WTC11 (cell line): ENCODE data around the gene ABCA1. TPM values are rescaled to one million over a fixed set of nuclear protein-coding genes. Genes with fewer than 3 reads are reported as not detected.
"Not testable (repeated sequence)": the region's sequence is repeated elsewhere in the genome, so short reads cannot be mapped to it uniquely, and the experiment has no call there.

ENCODE experiments used
- ATAC-seq: fragments of 200-7000 bp; cut with Tn5 transposase; 2 replicates; pipeline ENCODE4 v1.10.0; 2021; ENCODE audit warnings: mild to moderate bottlenecking, moderate library complexity
- CTCF ChIA-PET: fragments of 300-600 bp; sonication (Branson Sonifier 250); formaldehyde crosslinking; loops from one replicate; lab custom pipeline; 2021; ENCODE audit warnings: antibody characterized with exemption; lab: Charles Lee
- POLR2A ChIA-PET: fragments of 350-600 bp; sonication (Branson Sonifier 250); formaldehyde crosslinking; loops from one replicate; lab custom pipeline; 2021; ENCODE audit warnings: antibody characterized with exemption; lab: Charles Lee
- DNase-seq: peaks from one replicate; pipeline ENCODE4 v3.0.0; 2021; ENCODE audit warnings: low spot score
- H3K27ac Mint-ChIP-seq: 2 replicates; pipeline ENCODE4 v1.8.0; 2021; ENCODE audit warnings: mixed read lengths
- H3K27me3 Mint-ChIP-seq: 2 replicates; pipeline ENCODE4 v1.8.0; 2021; ENCODE audit warnings: low read depth, mild to moderate bottlenecking, moderate library complexity, mixed read lengths
- H3K36me3 Mint-ChIP-seq: 2 replicates; pipeline ENCODE4 v1.8.0; 2021; ENCODE audit warnings: mixed read lengths
- H3K4me1 Mint-ChIP-seq: 2 replicates; pipeline ENCODE4 v1.8.0; 2022; ENCODE audit warnings: mixed read lengths
- H3K4me3 Mint-ChIP-seq: 2 replicates; pipeline ENCODE4 v1.8.0; 2021; ENCODE audit warnings: mild to moderate bottlenecking, moderate library complexity, mixed read lengths
- H3K9me3 Mint-ChIP-seq: 2 replicates; pipeline ENCODE4 v1.8.0; 2021; ENCODE audit warnings: mixed read lengths
- CDX4 ChIP-seq: fragments of 250-450 bp; sonication (Bioruptor Pico); IDR thresholded peaks from 2 replicates; pipeline ENCODE4 v1.9.0; 2021; ENCODE audit warnings: moderate library complexity, mild to moderate bottlenecking, inconsistent platforms, borderline replicate concordance
- CREB1 ChIP-seq: sonication (generic); formaldehyde crosslinking; IDR thresholded peaks from 2 replicates; pipeline ENCODE4 v1.8.0; 2023; ENCODE audit warnings: mild to moderate bottlenecking, missing genetic modification reagents
- CTCF ChIP-seq: fragments of 200-600 bp; IDR thresholded peaks from 2 replicates; pipeline ENCODE4 v1.8.0; 2022; ENCODE audit warnings: antibody characterized with exemption
- E2F1 ChIP-seq: sonication (generic); formaldehyde crosslinking; IDR thresholded peaks from 2 replicates; pipeline ENCODE4 v1.8.0; 2022; ENCODE audit warnings: mild to moderate bottlenecking, missing genetic modification reagents
- EMX1 ChIP-seq: fragments of 250-450 bp; sonication (Bioruptor Pico); IDR thresholded peaks from 2 replicates; pipeline ENCODE4 v1.8.0; 2021; ENCODE audit warnings: mild to moderate bottlenecking
- FOXP1 ChIP-seq: sonication (generic); formaldehyde crosslinking; IDR thresholded peaks from 2 replicates; pipeline ENCODE4 v1.8.0; 2022; ENCODE audit warnings: missing genetic modification reagents, mild to moderate bottlenecking, moderate library complexity, borderline replicate concordance
- NFYB ChIP-seq: sonication (generic); formaldehyde crosslinking; conservative IDR thresholded peaks from 2 replicates; pipeline ENCODE4 v1.8.0; 2022; ENCODE audit warnings: low read depth, missing genetic modification reagents
- PRDM15 ChIP-seq: sonication (generic); formaldehyde crosslinking; IDR thresholded peaks from 2 replicates; pipeline ENCODE4 v1.8.0; 2022; ENCODE audit warnings: missing genetic modification reagents
- RORB ChIP-seq: fragments of 250-450 bp; sonication (Bioruptor Pico); IDR thresholded peaks from 2 replicates; pipeline ENCODE4 v1.9.0; 2021; ENCODE audit warnings: mild to moderate bottlenecking
- SOX15 ChIP-seq: fragments of 250-450 bp; sonication (Bioruptor Pico); IDR thresholded peaks from 2 replicates; pipeline ENCODE4 v1.9.0; 2021; ENCODE audit warnings: mild to moderate bottlenecking
- SP1 ChIP-seq: sonication (generic); formaldehyde crosslinking; conservative IDR thresholded peaks from 2 replicates; pipeline ENCODE4 v1.8.1; 2022; ENCODE audit warnings: missing genetic modification reagents
- STAT6 ChIP-seq: sonication (generic); formaldehyde crosslinking; conservative IDR thresholded peaks from 2 replicates; pipeline ENCODE4 v1.8.1; 2023; ENCODE audit warnings: mild to moderate bottlenecking, low read depth, missing genetic modification reagents, moderate library complexity
- TP53 ChIP-seq: sonication (generic); formaldehyde crosslinking; IDR thresholded peaks from 2 replicates; pipeline ENCODE4 v1.8.1; 2023; ENCODE audit warnings: mild to moderate bottlenecking, missing genetic modification reagents
- ZNF219 ChIP-seq: sonication (generic); formaldehyde crosslinking; IDR thresholded peaks from 2 replicates; pipeline ENCODE4 v1.8.0; 2023; ENCODE audit warnings: missing genetic modification reagents, mild to moderate bottlenecking, borderline replicate concordance
- ZNF317 ChIP-seq: sonication (generic); formaldehyde crosslinking; IDR thresholded peaks from 2 replicates; pipeline ENCODE4 v1.8.1; 2023; ENCODE audit warnings: low read depth, mild to moderate bottlenecking, moderate library complexity, missing genetic modification reagents, borderline replicate concordance
- ZNF416 ChIP-seq: fragments of 250-450 bp; sonication (Bioruptor Pico); IDR thresholded peaks from 2 replicates; pipeline ENCODE4 v1.9.0; 2021; ENCODE audit warnings: mild to moderate bottlenecking, inconsistent platforms
- total RNA-seq: library from RNA; stranded (reverse); gene quantifications from 3 replicates; pipeline ENCODE4 v1.2.3, GENCODE V29; 2021
- TF ChIP-seq, protein P1 (sequence below): sonication (generic); formaldehyde crosslinking; conservative IDR thresholded peaks from 2 replicates; pipeline ENCODE4 v1.8.1; 2022; ENCODE audit warnings: mild to moderate bottlenecking, missing genetic modification reagents
- TF ChIP-seq, protein P2 (sequence below): sonication (generic); formaldehyde crosslinking; IDR thresholded peaks from 2 replicates; pipeline ENCODE4 v1.8.0; 2022; ENCODE audit warnings: mild to moderate bottlenecking, missing genetic modification reagents
- TF ChIP-seq, protein P3 (sequence below): sonication (generic); formaldehyde crosslinking; IDR thresholded peaks from 2 replicates; pipeline ENCODE4 v1.8.1; 2023; ENCODE audit warnings: mild to moderate bottlenecking, missing genetic modification reagents, moderate library complexity

The ABCA1 gene
- total RNA-seq, 1 experiment from 2014 or later, result 7.8 TPM

GRCh38 chr9:104936291-104936690 is 8.3 kb upstream of the ABCA1 start:
- no peak overlapping the region for H3K27ac Mint-ChIP-seq
- POLR2A ChIA-PET, result interaction anchor here (0.9 kb wide), 1 partner anchor 57 kb away, joined by 3 read pairs; no protein-coding TSS in a partner anchor
- no peak for TF ChIP-seq PRDM15
- TF ChIP-seq ZNF219 (CRISPR knock-in tag), result no peak
- H3K36me3 Mint-ChIP-seq, result no peaks in the 10 kb centered on the region
- CTCF ChIA-PET, result interaction anchor here (0.7 kb wide), 1 partner anchor 153 kb away, joined by 3 read pairs; no protein-coding TSS in a partner anchor
- ATAC-seq, result no peak
- no peak for DNase-seq
- H3K9me3 Mint-ChIP-seq, result peaks cover 4% of the 10 kb centered on the region; the same call in 1 of the 2 replicates
- H3K27me3 Mint-ChIP-seq, result no peaks in the 10 kb centered on the region
- no peak overlapping the region for H3K4me3 Mint-ChIP-seq
- peaks cover 44% of the 10 kb centered on the region for H3K4me1 Mint-ChIP-seq

DNA sequence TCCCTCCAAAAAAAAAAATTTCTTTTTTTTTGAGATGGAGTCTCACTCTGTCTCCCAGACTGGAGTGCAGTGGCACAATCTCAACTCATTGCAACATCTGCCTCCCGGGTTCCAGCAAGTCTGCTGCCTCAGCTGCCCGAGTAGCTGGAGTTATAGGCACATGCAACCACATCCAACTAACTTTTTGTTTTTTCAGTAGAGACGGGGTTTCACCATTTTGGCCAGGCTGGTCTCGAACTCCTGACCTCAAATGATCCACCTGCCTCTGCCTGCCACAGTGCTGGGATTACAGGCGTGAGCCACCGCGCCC is 7.5 kb upstream of the ABCA1 start:
- POLR2A ChIA-PET, H3K27ac Mint-ChIP-seq: not testable (repeated sequence)

DNA sequence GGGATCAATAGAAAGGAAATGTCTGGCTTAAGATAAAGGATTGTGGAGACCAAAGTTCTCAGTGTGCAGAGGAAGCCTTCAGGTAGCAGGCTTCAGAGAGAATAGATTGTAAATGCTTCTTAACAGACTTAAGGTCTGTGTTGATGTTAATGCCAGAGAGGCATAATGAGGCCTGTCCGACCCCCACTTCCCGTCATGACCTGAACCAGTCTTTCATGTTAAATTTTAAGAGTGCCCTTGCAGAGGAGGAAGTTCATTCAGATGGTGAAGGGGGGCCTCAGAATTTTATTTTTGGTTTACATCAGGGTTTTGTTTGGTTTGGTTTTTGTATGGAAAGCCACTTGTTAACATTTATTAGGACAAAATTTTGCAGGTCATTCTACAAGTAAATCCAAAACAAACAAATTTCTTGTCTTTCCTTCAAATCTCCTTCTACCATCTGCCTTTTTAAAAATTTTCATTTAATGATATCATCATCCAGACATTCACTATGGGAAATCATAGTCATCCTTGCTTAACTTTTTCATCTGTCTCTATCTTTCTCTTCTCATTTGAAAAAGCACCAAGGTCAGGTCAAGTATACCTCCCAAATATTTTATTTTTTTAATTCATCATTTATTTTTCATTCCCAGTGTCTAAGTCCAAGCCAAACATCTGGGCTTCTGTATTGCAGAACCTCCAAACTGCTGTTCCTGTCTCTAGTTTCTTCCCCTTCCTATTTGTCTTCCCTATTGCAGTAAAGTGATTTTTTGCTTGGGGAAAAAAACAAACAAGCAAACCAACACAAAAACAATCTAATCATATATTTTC is 6.9 kb upstream of the ABCA1 start:
- no peak for ATAC-seq
- TF ChIP-seq RORB (CRISPR knock-in tag) (no peak), SP1 (no peak), TP53 (CRISPR knock-in tag) (no peak), CREB1 (CRISPR knock-in tag) (no peak), CDX4 (CRISPR knock-in tag) (no peak), CTCF (no peak), E2F1 (CRISPR knock-in tag) (no peak), NFYB (no peak), FOXP1 (no peak), SOX15 (CRISPR knock-in tag) (no peak), ZNF416 (CRISPR knock-in tag) (no peak), STAT6 (CRISPR knock-in tag) (no peak), EMX1 (CRISPR knock-in tag) (no peak), ZNF317 (CRISPR knock-in tag) (no peak)
- TF ChIP-seq, protein P1, sequence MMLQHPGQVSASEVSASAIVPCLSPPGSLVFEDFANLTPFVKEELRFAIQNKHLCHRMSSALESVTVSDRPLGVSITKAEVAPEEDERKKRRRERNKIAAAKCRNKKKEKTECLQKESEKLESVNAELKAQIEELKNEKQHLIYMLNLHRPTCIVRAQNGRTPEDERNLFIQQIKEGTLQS, result no peak
- TF ChIP-seq, protein P2, sequence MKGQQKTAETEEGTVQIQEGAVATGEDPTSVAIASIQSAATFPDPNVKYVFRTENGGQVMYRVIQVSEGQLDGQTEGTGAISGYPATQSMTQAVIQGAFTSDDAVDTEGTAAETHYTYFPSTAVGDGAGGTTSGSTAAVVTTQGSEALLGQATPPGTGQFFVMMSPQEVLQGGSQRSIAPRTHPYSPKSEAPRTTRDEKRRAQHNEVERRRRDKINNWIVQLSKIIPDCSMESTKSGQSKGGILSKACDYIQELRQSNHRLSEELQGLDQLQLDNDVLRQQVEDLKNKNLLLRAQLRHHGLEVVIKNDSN, result no peak
- TF ChIP-seq, protein P3, sequence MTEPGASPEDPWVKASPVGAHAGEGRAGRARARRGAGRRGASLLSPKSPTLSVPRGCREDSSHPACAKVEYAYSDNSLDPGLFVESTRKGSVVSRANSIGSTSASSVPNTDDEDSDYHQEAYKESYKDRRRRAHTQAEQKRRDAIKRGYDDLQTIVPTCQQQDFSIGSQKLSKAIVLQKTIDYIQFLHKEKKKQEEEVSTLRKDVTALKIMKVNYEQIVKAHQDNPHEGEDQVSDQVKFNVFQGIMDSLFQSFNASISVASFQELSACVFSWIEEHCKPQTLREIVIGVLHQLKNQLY (CRISPR knock-in tag), result no peak

More for the DNA sequence above, 7.5 kb upstream of the ABCA1 start:
- DNase-seq, H3K27me3 Mint-ChIP-seq, ATAC-seq, H3K36me3 Mint-ChIP-seq, H3K4me3 Mint-ChIP-seq, CTCF ChIA-PET, H3K9me3 Mint-ChIP-seq: not testable (repeated sequence)
- H3K4me1 Mint-ChIP-seq, result peaks cover 41% of the 10 kb centered on the region

More for the DNA sequence above, 6.9 kb upstream of the ABCA1 start:
- no peak for DNase-seq
- CTCF ChIA-PET, result no interaction called here
- H3K27me3 Mint-ChIP-seq, result no peaks in the 10 kb centered on the region
- no peak overlapping the region for H3K4me3 Mint-ChIP-seq
- H3K9me3 Mint-ChIP-seq, result peaks cover 4% of the 10 kb centered on the region; the same call in 1 of the 2 replicates
- peaks cover 41% of the 10 kb centered on the region for H3K4me1 Mint-ChIP-seq
- H3K36me3 Mint-ChIP-seq, result no peaks in the 10 kb centered on the region
- POLR2A ChIA-PET, result no interaction called here
- peak overlapping the region; percentile 3; the same call in 1 of the 2 replicates for H3K27ac Mint-ChIP-seq
